Mammary epithelial cell (primary cell): ENCODE results near the gene SMIM43.

ENCODE experiments used
- CTCF ChIP-seq, 2 donors: IDR thresholded peaks in 1 of 2; conservative IDR thresholded peaks in 1 of 2; 2 replicates each; pipeline ENCODE4 v1.5.1; 2011 to 2012; ENCODE audit warnings: inconsistent platforms in 2 of 2, low read length in 2 of 2, mild to moderate bottlenecking in 2 of 2, control low read depth in 1 of 2, low read depth in 1 of 2; ENCODE audit not compliant: insufficient read depth in 1 of 2; ENCODE audit errors: extremely low read depth in 1 of 2
- EZH2 ChIP-seq: IDR thresholded peaks from 2 replicates; pipeline ENCODE4 v1.6.1; 2012; ENCODE audit warnings: low read length, inconsistent platforms, borderline replicate concordance

DNA sequence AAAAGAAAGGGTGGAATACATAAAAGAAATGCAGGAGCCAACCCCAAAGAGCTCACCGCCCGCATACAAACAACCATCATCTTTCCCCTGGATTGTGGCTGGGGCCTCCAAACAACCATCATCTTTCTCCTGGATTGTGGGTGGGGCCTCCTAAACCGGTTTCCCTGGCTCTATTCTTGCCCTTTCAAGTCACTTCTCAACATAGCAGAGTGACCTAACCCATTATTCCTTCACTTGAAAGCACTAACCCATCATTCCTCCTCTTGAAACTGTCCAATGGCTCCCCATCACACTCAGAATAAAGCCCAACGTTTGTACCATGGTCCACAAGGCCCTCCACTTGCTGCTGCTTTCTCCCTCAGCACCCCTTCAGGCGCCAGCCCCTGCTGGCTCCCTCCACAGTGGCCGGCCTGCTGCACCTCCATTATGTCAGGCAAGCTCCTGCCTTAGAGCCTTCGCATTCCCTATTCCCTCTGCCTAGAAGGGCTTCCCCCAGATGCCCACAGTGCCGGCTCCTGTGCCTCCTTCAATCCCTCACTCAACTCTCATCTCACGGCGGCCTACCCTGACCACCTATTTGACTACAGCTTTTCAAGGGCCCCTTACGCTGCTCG is 24.1 kb downstream of the SMIM43 start:
- TF ChIP-seq CTCF (conservative IDR thresholded peaks at IDR 0.05 in 1 of 2, IDR thresholded peaks at IDR 0.05 in 1 of 2; ENCODE audit: extremely low read depth in 1 of 2, insufficient read depth in 1 of 2, low read depth in 1 of 2, low read length in 2 of 2) (no peak), EZH2 (no peak)
